22Rv1 (cell line): ENCODE data around the gene RBM11.

Source experiments
- CTCF ChIP-seq: fragments of 450-650 bp; IDR thresholded peaks from 2 replicates; pipeline ENCODE4 v1.5.1; 2017; ENCODE audit warnings: mild to moderate bottlenecking
- ZFX ChIP-seq: fragments of 450-650 bp; IDR thresholded peaks from 2 replicates; pipeline ENCODE4 v1.6.1; 2017; ENCODE audit warnings: antibody characterized with exemption, borderline replicate concordance

GRCh38 chr21:14223365-14223764 is 7.4 kb downstream of the RBM11 start:
- TF ChIP-seq CTCF = no peak
- no peak for TF ChIP-seq ZFX
